HEK293 (cell line): ENCODE measurements around the gene SLC39A10.

Experiments used
- KLF1 ChIP-seq: fragments of 450-650 bp; formaldehyde crosslinking; IDR thresholded peaks from 2 replicates; pipeline ENCODE4 v1.5.1; 2016; ENCODE audit warnings: missing biosample characterization, missing genetic modification characterization
- OSR2 ChIP-seq: fragments of 450-650 bp; formaldehyde crosslinking; IDR thresholded peaks from 2 replicates; pipeline ENCODE4 v1.5.1; 2016; ENCODE audit warnings: missing biosample characterization, missing genetic modification characterization
- PRDM1 ChIP-seq: fragments of 450-650 bp; formaldehyde crosslinking; IDR thresholded peaks from 2 replicates; pipeline ENCODE4; 2016; ENCODE audit warnings: missing biosample characterization, missing genetic modification characterization
- RBAK ChIP-seq: fragments of 450-650 bp; formaldehyde crosslinking; IDR thresholded peaks from 2 replicates; pipeline ENCODE4 v1.5.1; 2016; ENCODE audit warnings: missing biosample characterization, missing genetic modification characterization
- ZBTB21 ChIP-seq: fragments of 450-650 bp; formaldehyde crosslinking; IDR thresholded peaks from 2 replicates; pipeline ENCODE4 v1.5.1; 2017; ENCODE audit warnings: missing biosample characterization, missing genetic modification characterization
- ZNF24 ChIP-seq: fragments of 450-650 bp; formaldehyde crosslinking; IDR thresholded peaks from 2 replicates; pipeline ENCODE4 v1.5.1; 2016; ENCODE audit warnings: missing biosample characterization, missing genetic modification characterization
- ZNF274 ChIP-seq, 2 experiments: fragments of 200-500 bp in 1 of 2; fragments of 450-650 bp in 1 of 2; sonication (Bioruptor generic) in 1 of 2; formaldehyde crosslinking in 1 of 2; IDR thresholded peaks; 2 replicates each; pipeline versions ENCODE4 v1.5.1 to v1.6.1; 2014 to 2016; ENCODE audit warnings: borderline replicate concordance in 1 of 2, inconsistent platforms in 1 of 2, low read length in 1 of 2, missing biosample characterization in 1 of 2, missing genetic modification characterization in 1 of 2
- ZNF350 ChIP-seq: fragments of 450-650 bp; formaldehyde crosslinking; IDR thresholded peaks from 2 replicates; pipeline ENCODE4 v1.5.0; 2017; ENCODE audit warnings: missing biosample characterization, mild to moderate bottlenecking, missing genetic modification characterization
- ZNF404 ChIP-seq: fragments of 450-650 bp; formaldehyde crosslinking; IDR thresholded peaks from 2 replicates; pipeline ENCODE4 v1.5.1; 2017; ENCODE audit warnings: missing biosample characterization, missing genetic modification characterization
- ZNF629 ChIP-seq: fragments of 450-650 bp; formaldehyde crosslinking; IDR thresholded peaks from 2 replicates; pipeline ENCODE4 v1.5.1; 2017; ENCODE audit warnings: missing biosample characterization, missing genetic modification characterization
- TF ChIP-seq, protein P1 (sequence below): fragments of 450-650 bp; formaldehyde crosslinking; IDR thresholded peaks from 2 replicates; pipeline ENCODE4 v1.5.1; 2016; ENCODE audit warnings: missing biosample characterization, missing genetic modification characterization
- TF ChIP-seq, protein P2 (sequence below): fragments of 450-650 bp; formaldehyde crosslinking; IDR thresholded peaks from 2 replicates; pipeline ENCODE4 v1.5.1; 2016; ENCODE audit warnings: missing biosample characterization, missing genetic modification characterization
- TF ChIP-seq, protein P3 (sequence below): fragments of 450-650 bp; formaldehyde crosslinking; conservative IDR thresholded peaks from 2 replicates; pipeline ENCODE4 v1.5.1; 2016; ENCODE audit warnings: low read depth, missing biosample characterization, missing genetic modification characterization
- TF ChIP-seq, protein P4 (sequence below): fragments of 450-650 bp; formaldehyde crosslinking; IDR thresholded peaks from 2 replicates; pipeline ENCODE4 v1.5.1; 2016; ENCODE audit warnings: missing biosample characterization, missing genetic modification characterization

DNA sequence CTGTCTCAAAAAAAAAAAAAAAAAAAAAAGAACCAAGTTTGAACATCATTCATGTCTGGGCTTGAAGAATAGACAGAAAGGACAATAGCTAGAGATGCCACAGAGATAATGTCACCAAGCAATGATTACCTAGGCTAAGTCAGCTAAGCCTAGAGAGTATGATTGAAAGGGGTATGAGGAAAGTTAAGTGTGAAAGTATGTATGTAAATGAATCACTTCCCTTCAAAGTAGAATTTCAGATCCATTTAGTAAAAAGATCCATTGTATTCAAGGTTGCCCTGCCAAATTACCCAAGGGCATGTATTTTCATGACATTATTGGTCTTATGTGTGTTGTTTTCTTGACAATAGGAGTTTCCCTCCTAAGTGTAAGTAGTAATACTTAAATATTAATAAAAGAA is 34.1 kb upstream of the SLC39A10 start:
- TF ChIP-seq PRDM1: no peak
- no peak for TF ChIP-seq RBAK
- TF ChIP-seq, protein P1, sequence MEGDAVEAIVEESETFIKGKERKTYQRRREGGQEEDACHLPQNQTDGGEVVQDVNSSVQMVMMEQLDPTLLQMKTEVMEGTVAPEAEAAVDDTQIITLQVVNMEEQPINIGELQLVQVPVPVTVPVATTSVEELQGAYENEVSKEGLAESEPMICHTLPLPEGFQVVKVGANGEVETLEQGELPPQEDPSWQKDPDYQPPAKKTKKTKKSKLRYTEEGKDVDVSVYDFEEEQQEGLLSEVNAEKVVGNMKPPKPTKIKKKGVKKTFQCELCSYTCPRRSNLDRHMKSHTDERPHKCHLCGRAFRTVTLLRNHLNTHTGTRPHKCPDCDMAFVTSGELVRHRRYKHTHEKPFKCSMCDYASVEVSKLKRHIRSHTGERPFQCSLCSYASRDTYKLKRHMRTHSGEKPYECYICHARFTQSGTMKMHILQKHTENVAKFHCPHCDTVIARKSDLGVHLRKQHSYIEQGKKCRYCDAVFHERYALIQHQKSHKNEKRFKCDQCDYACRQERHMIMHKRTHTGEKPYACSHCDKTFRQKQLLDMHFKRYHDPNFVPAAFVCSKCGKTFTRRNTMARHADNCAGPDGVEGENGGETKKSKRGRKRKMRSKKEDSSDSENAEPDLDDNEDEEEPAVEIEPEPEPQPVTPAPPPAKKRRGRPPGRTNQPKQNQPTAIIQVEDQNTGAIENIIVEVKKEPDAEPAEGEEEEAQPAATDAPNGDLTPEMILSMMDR (tag by site-specific recombination): no peak
- TF ChIP-seq, protein P2, sequence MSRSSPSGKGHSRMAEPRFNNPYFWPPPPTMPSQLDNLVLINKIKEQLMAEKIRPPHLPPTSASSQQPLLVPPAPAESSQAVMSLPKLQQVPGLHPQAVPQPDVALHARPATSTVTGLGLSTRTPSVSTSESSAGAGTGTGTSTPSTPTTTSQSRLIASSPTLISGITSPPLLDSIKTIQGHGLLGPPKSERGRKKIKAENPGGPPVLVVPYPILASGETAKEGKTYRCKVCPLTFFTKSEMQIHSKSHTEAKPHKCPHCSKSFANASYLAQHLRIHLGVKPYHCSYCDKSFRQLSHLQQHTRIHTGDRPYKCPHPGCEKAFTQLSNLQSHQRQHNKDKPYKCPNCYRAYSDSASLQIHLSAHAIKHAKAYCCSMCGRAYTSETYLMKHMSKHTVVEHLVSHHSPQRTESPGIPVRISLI (tag by site-specific recombination): no peak
- no peak for TF ChIP-seq ZNF629
- no peak for TF ChIP-seq ZNF24 (tag by site-specific recombination)
- TF ChIP-seq, protein P3, sequence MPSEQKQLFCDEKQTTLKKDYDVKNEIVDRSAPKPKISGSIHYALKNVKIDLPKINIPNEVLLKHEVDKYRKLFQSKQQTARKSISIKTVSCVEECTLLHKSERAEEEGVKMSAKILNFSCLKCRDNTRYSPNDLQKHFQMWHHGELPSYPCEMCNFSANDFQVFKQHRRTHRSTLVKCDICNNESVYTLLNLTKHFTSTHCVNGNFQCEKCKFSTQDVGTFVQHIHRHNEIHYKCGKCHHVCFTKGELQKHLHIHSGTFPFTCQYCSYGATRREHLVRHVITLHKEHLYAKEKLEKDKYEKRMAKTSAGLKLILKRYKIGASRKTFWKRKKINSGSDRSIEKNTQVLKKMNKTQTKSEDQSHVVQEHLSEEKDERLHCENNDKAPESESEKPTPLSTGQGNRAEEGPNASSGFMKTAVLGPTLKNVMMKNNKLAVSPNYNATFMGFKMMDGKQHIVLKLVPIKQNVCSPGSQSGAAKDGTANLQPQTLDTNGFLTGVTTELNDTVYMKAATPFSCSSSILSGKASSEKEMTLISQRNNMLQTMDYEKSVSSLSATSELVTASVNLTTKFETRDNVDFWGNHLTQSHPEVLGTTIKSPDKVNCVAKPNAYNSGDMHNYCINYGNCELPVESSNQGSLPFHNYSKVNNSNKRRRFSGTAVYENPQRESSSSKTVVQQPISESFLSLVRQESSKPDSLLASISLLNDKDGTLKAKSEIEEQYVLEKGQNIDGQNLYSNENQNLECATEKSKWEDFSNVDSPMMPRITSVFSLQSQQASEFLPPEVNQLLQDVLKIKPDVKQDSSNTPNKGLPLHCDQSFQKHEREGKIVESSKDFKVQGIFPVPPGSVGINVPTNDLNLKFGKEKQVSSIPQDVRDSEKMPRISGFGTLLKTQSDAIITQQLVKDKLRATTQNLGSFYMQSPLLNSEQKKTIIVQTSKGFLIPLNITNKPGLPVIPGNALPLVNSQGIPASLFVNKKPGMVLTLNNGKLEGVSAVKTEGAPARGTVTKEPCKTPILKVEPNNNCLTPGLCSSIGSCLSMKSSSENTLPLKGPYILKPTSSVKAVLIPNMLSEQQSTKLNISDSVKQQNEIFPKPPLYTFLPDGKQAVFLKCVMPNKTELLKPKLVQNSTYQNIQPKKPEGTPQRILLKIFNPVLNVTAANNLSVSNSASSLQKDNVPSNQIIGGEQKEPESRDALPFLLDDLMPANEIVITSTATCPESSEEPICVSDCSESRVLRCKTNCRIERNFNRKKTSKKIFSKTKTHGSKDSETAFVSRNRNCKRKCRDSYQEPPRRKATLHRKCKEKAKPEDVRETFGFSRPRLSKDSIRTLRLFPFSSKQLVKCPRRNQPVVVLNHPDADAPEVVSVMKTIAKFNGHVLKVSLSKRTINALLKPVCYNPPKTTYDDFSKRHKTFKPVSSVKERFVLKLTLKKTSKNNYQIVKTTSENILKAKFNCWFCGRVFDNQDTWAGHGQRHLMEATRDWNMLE (tag by site-specific recombination): no peak
- TF ChIP-seq KLF1: no peak
- TF ChIP-seq ZNF274 (IDR thresholded peaks at IDR 0.05; ENCODE audit: low read length): no peak
- TF ChIP-seq ZNF274 (tag by site-specific recombination; IDR thresholded peaks at IDR 0.05; ENCODE audit: borderline replicate concordance): no peak
- TF ChIP-seq OSR2 (tag by site-specific recombination): no peak
- no peak for TF ChIP-seq ZNF404 (tag by site-specific recombination)
- no peak for TF ChIP-seq ZBTB21 (tag by site-specific recombination)
- TF ChIP-seq, protein P4, sequence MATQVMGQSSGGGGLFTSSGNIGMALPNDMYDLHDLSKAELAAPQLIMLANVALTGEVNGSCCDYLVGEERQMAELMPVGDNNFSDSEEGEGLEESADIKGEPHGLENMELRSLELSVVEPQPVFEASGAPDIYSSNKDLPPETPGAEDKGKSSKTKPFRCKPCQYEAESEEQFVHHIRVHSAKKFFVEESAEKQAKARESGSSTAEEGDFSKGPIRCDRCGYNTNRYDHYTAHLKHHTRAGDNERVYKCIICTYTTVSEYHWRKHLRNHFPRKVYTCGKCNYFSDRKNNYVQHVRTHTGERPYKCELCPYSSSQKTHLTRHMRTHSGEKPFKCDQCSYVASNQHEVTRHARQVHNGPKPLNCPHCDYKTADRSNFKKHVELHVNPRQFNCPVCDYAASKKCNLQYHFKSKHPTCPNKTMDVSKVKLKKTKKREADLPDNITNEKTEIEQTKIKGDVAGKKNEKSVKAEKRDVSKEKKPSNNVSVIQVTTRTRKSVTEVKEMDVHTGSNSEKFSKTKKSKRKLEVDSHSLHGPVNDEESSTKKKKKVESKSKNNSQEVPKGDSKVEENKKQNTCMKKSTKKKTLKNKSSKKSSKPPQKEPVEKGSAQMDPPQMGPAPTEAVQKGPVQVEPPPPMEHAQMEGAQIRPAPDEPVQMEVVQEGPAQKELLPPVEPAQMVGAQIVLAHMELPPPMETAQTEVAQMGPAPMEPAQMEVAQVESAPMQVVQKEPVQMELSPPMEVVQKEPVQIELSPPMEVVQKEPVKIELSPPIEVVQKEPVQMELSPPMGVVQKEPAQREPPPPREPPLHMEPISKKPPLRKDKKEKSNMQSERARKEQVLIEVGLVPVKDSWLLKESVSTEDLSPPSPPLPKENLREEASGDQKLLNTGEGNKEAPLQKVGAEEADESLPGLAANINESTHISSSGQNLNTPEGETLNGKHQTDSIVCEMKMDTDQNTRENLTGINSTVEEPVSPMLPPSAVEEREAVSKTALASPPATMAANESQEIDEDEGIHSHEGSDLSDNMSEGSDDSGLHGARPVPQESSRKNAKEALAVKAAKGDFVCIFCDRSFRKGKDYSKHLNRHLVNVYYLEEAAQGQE (tag by site-specific recombination): no peak
- TF ChIP-seq ZNF350 (tag by site-specific recombination): no peak
